PFSK-1 (cell line): ENCODE results near the gene EPG5.

Experiments
- FOXP2 ChIP-seq: optimal IDR thresholded peaks from 2 replicates; pipeline ENCODE3; 2011; ENCODE audit warnings: borderline replicate concordance, control low read depth, inconsistent platforms; ENCODE audit not compliant: insufficient read depth; ENCODE audit errors: extremely low read length, extremely low read depth
- POLR2AphosphoS5 ChIP-seq: IDR thresholded peaks from 2 replicates; pipeline ENCODE4 v1.6.1; 2012; ENCODE audit warnings: low read depth, mild to moderate bottlenecking, control low read depth, low read length, moderate library complexity

GRCh38 chr18:45876161-45876560 is 91.0 kb downstream of the EPG5 start:
- no peak for TF ChIP-seq POLR2AphosphoS5
- no peak for TF ChIP-seq FOXP2
